D721Med (cell line): ENCODE data around the gene FGD5.

ENCODE experiments used
- DNase-seq: peaks from one replicate; pipeline ENCODE4 v3.0.0; 2011; ENCODE audit warnings: low spot score; ENCODE audit not compliant: insufficient read length
- FAIRE-seq: peaks from 2 replicates; lab custom pipeline; 2011; peaks lifted over from hg19 to GRCh38; lab: Jason Lieb, UNC
- CTCF ChIP-seq: IDR thresholded peaks from 2 replicates; pipeline ENCODE4 v1.5.1; 2012; ENCODE audit warnings: mild to moderate bottlenecking, control low read depth; ENCODE audit not compliant: insufficient read depth; ENCODE audit errors: missing control alignments

Gene FGD5

GRCh38 chr3:14783480-14784086, 35.2 kb upstream of the FGD5 start:
- FAIRE-seq (no peak), DNase-seq (no peak)
- TF ChIP-seq CTCF: no peak

GRCh38 chr3:14784087-14784681, 34.6 kb upstream of the FGD5 start:
- FAIRE-seq (no peak), DNase-seq (no peak)
- TF ChIP-seq CTCF: no peak

- no peak for DNase-seq
- TF ChIP-seq CTCF: no peak
- no peak for FAIRE-seq
Observed at GRCh38 chr3:14785207-14786155, 33.3 kb upstream of the FGD5 start.

- no peak for FAIRE-seq
- no peak for DNase-seq
- no peak for TF ChIP-seq CTCF
Observed at GRCh38 chr3:14786369-14786768, 32.4 kb upstream of the FGD5 start.

- no peak for TF ChIP-seq CTCF
- no peak for FAIRE-seq
- no peak for DNase-seq
Observed at GRCh38 chr3:14787630-14788029, 31.1 kb upstream of the FGD5 start.

GRCh38 chr3:14788644-14789043, 30.1 kb upstream of the FGD5 start:
- no peak for DNase-seq
- TF ChIP-seq CTCF: no peak
- no peak for FAIRE-seq
